Measurements from ENCODE around the gene SCART1. TPM values are rescaled to one million over a fixed set of nuclear protein-coding genes. Genes with fewer than 3 reads are reported as not detected.
A peak's percentile ranks its signal among the peaks of the same experiment; 100 is the strongest.

The SCART1 gene
- total RNA-seq, 1 donor from 2014 or later: 0.53 TPM

GRCh38 chr10:133454204-133454893 is 604 bp downstream of the SCART1 start:
- DNase-seq (ENCODE audit: low spot score): no peak
- ATAC-seq: no peak

GRCh38 chr10:133455196-133455595 is 1.5 kb downstream of the SCART1 start:
- DNase-seq (ENCODE audit: low spot score): no peak
- no peak for ATAC-seq

GRCh38 chr10:133455611-133456031 is 1.9 kb downstream of the SCART1 start:
- ATAC-seq: no peak
- DNase-seq (ENCODE audit: low spot score): no peak

DNA sequence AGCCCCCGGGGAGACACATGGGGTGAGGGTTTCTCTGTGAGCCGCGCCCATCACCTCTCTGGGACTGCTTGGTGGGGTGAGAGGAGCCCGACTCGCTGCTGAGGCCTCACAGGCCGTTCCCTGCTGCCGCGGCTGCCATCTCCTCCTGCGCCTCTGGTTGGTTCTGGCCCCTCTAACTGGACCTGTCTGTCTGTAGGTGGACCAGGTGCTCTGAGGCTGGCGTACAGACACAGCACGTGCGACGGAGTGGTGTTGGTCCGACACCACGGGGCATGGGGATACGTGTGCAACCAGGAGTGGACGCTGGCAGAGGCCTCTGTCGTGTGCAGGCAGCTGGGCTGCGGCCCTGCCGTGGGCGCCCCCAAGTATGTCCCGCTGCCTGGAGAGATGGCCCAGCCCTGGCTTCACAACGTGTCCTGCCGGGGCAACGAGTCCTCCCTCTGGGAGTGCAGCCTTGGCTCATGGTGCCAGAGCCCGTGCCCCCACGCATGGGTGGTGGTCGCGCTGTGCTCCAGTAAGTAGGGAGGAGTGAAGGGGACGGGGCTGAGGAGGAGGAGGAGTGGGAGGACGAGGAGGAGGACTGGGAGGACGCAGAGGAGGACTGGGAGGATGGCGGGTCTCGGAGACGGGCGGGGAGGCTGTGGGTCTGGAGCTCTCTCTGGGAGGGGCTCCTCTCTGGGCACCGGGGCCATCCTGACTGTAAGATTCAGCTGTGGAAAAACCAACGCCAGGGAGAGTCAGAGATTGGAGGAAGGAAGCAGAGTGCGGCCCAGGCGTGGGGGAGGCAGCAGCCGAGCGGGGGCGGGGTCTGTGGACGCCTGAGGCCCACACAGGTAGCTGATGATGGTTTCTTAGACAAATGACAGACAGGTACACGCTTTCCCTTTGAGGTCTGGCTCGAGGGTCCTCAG is 2.6 kb downstream of the SCART1 start:
- ATAC-seq (no peak), DNase-seq (ENCODE audit: low spot score) (no peak)

DNA sequence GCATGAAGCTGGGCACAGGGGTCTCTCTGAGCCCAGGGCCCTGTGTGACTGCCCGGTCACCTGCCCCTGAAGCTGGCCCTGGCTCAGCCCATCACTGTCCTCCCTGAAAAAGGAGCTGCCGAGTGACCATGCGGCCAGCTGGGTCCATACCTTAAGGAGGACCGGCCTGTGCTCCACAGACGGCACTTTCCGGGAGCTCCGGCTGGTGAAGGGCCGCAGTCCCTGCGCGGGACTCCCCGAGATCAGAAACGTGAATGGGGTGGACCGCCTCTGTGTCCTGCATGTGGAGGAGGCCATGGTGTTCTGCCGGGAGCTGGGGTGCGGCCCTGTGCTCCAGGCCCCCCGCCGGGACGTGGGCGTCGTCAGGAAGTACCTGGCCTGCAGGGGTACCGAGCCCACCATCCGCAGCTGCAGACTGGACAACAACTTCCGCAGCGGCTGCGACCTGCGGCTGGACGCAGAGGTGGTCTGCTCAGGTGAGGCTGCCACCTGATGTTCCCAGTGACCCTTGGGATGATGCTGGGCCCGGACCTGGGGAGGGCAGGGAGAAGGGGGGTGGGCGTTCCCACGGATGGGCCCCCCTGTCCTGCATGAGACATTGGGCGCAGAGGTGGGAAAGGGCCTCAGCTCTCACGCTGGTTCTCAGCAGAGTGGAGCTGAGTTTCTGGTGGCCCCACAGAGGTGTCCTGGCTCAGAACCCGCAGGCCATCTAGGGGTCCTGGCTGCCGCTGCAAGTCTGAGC is 3.5 kb downstream of the SCART1 start:
- no peak for DNase-seq (ENCODE audit: low spot score)
- ATAC-seq: no peak

DNA sequence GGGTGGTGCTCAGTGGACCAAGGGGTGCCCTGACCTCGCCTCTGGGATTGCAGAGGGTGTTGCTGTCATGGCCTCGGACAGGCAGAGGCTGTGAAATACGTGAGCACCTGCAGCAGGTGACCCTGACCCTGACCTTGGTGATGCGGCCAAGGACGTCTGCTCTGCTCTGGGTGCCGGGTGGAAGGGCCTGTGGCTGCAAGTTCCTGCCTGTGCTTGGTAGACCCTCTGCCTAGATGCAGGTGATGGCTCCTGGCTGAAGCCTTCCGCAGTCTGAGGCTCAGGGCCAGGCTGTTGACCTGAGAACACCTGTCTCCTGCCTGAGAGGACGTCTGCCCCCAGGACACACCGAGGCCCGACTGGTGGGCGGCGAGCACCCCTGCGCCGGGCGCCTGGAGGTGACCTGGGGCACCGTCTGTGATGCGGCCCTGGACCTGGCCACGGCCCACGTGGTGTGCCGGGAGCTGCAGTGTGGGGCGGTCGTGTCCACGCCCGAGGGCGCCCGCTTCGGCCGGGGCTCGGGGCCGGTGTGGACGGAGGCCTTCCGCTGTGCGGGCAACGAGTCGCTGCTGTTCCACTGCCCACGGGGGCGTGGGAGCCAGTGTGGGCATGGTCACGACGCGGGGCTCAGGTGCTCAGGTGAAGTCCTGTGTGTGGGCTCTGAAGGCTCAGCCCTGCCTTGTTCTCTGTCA is 4.4 kb downstream of the SCART1 start:
- DNase-seq (ENCODE audit: low spot score) (no peak), ATAC-seq (no peak)

DNA sequence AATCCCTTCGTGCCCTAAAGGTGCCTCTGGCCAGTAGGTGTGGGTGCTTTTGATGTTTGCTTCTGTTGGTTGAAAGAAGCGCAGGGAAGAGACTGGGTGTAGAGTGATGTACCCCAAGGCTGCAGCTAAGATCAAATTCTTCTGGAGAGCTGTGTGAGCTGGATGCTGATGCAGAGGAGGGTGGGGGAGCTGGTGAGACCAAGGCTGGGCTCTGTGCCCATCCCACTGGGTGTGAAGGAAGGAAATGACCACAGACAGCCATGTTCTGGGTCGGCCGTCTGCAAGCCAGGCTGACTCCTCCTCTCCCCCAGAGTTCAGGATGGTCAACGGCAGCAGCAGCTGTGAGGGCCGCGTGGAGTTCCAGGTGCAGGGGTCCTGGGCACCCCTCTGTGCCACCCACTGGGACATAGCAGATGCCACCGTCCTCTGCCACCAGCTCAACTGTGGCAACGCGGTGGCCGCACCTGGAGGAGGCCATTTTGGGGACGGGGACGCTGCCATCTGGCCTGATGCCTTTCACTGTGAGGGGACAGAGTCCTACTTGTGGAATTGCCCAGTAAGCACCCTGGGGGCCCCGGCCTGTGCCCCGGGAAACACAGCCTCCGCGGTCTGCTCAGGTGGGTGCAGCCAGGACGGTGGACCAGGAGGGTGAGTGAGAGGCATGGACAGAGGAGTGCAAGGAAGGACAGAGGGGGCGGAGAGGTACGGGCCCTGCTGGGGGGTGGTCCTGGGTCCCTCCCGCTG is 5.1 kb downstream of the SCART1 start:
- ATAC-seq: no peak
- no peak for DNase-seq (ENCODE audit: low spot score)

GRCh38 chr10:133459454-133460207 is 5.9 kb downstream of the SCART1 start:
- no peak for DNase-seq (ENCODE audit: low spot score)
- no peak for ATAC-seq

DNA sequence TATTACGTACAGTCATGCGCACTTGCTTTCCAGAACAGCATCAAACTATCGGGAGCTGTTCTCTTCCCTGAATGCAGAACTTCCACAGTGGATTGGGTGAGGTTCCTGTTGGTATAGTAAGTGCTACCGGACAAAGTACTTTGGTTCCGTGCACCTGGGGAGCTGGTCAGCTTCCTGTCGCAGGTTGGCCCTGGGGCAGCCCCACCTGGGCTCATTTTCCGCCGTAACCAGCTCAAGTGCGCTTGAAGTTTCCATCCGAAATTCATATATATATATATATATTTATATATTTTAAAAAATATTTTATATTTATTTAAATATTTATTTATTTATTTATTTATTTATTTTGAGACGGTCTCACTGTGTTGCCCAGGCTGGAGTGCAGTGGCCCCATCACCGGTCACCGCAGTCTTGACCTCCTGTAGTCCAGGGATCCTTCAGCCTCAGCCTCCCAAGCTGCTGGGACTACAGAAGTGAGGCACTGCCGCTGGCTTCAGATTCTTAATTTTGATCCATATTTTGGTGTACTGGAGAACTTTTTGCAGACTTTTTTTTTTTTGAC is 6.5 kb downstream of the SCART1 start:
- ATAC-seq (no peak), DNase-seq (ENCODE audit: low spot score) (no peak)

DNA sequence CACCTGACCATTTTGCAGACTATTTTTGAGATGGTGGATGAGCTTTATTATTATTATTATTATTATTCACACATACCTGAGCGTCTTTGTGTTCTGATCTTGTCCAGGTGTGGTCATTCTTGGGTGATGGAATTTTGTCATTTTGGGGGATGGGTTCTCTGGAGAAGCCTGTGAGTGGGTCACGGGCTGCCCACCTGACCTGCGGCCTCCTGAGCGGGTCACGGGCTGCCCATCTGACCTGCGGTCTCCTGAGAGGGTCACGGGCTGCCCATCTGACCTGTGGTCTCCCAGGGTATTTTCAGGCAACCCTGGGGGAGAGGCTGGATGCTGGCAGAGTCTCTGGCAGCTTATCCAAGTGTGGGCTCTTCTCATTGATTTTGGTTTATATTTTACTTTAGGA is 7.3 kb downstream of the SCART1 start:
- DNase-seq (ENCODE audit: low spot score): no peak
- no peak for ATAC-seq

- DNase-seq (ENCODE audit: low spot score) (no peak), ATAC-seq (no peak)
Measured at GRCh38 chr10:133461841-133462240, 8.1 kb downstream of the SCART1 start.

DNA sequence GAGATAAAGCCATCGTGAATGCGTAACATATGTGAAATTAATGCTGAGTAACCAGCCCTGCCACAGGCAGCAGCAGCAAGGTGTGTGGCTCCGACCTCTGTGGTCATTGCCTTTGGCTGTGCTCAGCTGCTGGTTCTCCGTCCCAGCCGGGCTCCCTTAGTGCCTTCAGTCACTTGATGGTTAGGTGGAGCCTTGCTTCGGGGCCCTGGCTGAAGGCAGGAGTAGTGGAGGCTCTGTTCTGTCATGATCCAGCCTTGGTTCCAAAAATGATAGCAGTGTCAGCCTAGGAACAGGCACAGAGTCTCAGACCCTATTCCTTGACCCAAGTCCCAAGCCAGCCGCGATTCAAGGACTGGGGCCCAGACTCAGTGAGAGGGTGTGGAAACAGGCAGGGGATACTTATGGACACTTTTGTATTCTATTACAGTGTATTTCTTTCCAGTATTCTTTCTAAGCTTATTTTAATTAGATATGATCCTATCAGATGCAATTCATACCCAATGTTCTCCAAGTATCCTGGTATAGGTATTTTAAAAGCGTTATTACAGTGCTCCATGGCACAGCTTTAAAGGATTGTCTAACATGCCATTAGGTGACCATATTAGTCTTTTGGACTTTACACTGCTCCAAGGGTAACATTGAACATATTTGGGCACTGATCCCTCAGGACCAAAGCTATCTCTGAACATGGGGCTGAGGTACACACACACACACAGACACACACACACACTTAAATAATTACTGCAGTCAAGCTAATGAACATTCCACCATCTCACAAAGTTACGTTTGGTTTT is 9.0 kb downstream of the SCART1 start:
- ATAC-seq (peak; percentile 61), DNase-seq (ENCODE audit: low spot score) (no peak)

DNA sequence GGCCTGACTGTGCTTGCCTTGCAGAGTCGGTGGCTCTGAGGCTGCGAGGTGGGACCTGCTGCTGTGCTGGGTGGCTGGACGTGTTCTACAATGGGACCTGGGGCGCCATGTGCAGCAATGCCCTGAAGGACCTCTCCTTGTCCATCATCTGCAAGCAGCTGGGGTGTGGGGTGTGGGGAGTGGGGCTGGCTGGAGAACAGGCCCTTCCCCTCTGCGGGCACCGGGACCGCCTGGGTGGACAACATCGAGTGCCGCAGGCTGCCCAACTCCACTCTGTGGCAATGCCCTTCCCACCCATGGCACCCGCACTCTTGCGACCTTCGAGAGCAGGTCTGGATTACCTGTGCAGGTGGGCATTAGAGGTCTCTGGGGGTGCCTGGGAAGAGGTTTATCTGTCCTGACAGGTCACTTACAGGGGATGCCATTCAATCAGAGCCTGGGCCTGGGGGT is 10.9 kb downstream of the SCART1 start:
- DNase-seq (ENCODE audit: low spot score): no peak
- no peak for ATAC-seq

DNA sequence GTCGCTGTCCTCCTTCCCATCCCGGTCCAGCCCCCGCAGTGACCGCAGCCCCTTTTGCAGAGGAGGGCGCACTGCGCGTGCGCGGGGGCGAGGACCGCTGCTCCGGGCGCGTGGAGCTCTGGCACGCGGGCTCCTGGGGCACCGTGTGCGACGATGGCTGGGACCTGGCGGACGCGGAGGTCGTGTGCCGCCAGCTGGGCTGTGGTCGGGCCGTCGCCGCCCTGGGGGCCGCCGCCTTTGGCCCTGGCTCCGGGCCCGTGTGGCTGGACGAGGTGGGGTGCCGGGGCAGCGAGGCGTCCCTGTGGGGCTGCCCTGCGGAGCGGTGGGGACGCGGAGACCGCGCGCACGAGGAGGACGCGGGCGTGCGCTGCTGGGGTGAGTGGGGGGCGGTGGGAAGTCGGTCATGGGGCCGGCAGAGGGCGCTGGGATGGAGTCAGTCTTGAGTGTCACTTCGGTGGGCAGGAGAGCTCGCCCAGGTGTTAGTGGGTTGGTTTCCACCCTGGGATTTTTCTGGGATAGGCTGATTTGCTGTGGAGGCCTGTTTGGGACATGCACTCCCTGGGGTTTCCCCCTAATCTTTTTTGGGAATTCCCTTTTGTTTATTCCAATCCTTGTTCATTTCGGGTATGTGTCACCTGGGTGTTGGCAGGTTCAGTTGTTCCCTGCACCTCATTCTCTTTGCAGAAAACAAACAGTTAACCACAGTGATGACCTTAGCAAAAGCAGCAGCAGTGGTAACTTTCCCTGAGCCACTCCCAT is 11.6 kb downstream of the SCART1 start:
- ATAC-seq: peak; percentile 12

GRCh38 chr10:133465950-133466474 is 12.3 kb downstream of the SCART1 start:
- DNase-seq (ENCODE audit: low spot score) (no peak), ATAC-seq (no peak)

More for the DNA sequence above, 11.6 kb downstream of the SCART1 start:
- DNase-seq (ENCODE audit: low spot score): no peak

DNA sequence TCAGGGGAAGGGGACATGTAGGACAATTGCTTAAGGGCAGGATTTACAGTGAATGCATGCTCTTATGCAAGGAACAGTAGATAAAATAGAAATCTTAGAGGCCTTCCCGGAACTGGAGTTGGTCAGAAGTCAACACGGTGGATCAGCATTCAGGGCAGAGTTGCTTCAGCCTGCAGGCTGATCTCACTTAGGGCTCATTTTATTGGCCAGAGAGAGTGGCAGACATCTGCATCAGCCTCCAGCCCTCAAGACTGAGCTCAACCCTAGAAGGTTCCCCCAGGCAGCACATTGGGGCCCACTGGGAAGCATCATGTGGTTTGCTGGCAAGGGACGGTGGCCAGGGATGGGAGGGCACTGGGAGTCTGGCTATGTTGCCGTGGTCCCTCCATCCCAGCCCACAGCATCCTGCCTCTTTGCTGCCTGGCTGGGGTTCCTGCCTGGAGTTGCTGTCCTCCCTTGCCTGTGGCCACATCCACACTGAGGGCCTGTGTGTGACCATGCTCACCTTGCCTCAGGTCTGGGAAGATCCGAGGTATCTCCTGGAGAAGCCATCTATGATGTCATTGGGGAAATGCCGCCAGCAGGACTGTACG is 13.0 kb downstream of the SCART1 start:
- ATAC-seq: no peak
- no peak for DNase-seq (ENCODE audit: low spot score)
